Keratinocyte (primary cell): ENCODE results near the gene HAUS8. TPM values are rescaled to one million over a fixed set of nuclear protein-coding genes. Genes with fewer than 3 reads are reported as not detected.

Experiments
- DNase-seq: peaks from one replicate; pipeline ENCODE4 v3.0.0-alpha.2; 2011; ENCODE audit warnings: low read depth, missing footprints, low spot score
- FAIRE-seq: peaks from 2 replicates; lab custom pipeline; 2011; peaks lifted over from hg19 to GRCh38; lab: Jason Lieb, UNC
- H2AFZ ChIP-seq: 2 replicates; pipeline ENCODE4 v1.6.0; 2012; ENCODE audit warnings: low read length, control low read depth, inconsistent platforms; ENCODE audit not compliant: control insufficient read depth
- H3K27ac ChIP-seq: 2 replicates; pipeline ENCODE4 v1.5.1; 2011; ENCODE audit warnings: low read length; ENCODE audit not compliant: control insufficient read depth, insufficient read depth
- H3K27me3 ChIP-seq: 3 replicates; pipeline ENCODE4 v1.6.0; 2011; ENCODE audit warnings: low read length; ENCODE audit not compliant: control insufficient read depth, insufficient read depth; ENCODE audit errors: extremely low read depth
- H3K36me3 ChIP-seq, 2 experiments: 2 replicates in 1 of 2; 3 replicates in 1 of 2; pipeline ENCODE4 v1.5.1; 2011; ENCODE audit warnings: low read length in 2 of 2, mild to moderate bottlenecking in 1 of 2; ENCODE audit not compliant: control insufficient read depth in 2 of 2, insufficient read depth in 2 of 2; ENCODE audit errors: extremely low read depth in 1 of 2
- H3K4me1 ChIP-seq: 3 replicates; pipeline ENCODE4 v1.5.1; 2011; ENCODE audit warnings: low read length; ENCODE audit not compliant: control insufficient read depth, insufficient read depth; ENCODE audit errors: extremely low read depth
- H3K4me2 ChIP-seq: 3 replicates; pipeline ENCODE4 v1.6.0; 2011; ENCODE audit warnings: low read depth, low read length; ENCODE audit not compliant: control insufficient read depth, insufficient read depth; ENCODE audit errors: extremely low read depth
- H3K4me3 ChIP-seq, 3 experiments: fragments of 200-600 bp in 1 of 3; sonication (generic) in 1 of 3; 2 replicates in 2 of 3; 3 replicates in 1 of 3; pipeline ENCODE4 v1.5.1; 2011 to 2016; ENCODE audit warnings: low read length in 3 of 3, mild to moderate bottlenecking in 3 of 3, control low read depth in 2 of 3, inconsistent platforms in 1 of 3, low read depth in 1 of 3, mixed read lengths in 1 of 3, mixed run types in 1 of 3, moderate library complexity in 1 of 3; ENCODE audit not compliant: control insufficient read depth in 2 of 3, insufficient read depth in 2 of 3; ENCODE audit errors: extremely low read depth in 1 of 3
- H3K79me2 ChIP-seq: 2 replicates; pipeline ENCODE4 v1.6.0; 2012; ENCODE audit warnings: low read length; ENCODE audit not compliant: control insufficient read depth, insufficient read depth
- H3K9ac ChIP-seq: 3 replicates; pipeline ENCODE4 v1.6.0; 2011; ENCODE audit warnings: low read length; ENCODE audit not compliant: control insufficient read depth, insufficient read depth; ENCODE audit errors: extremely low read depth
- H3K9me1 ChIP-seq: 3 replicates; pipeline ENCODE4 v1.6.0; 2011; ENCODE audit warnings: low read length; ENCODE audit not compliant: control insufficient read depth, insufficient read depth; ENCODE audit errors: extremely low read depth
- H3K9me3 ChIP-seq: 2 replicates; pipeline ENCODE4 v1.5.1; 2012; ENCODE audit warnings: low read depth, low read length; ENCODE audit not compliant: control insufficient read depth
- H4K20me1 ChIP-seq: 3 replicates; pipeline ENCODE4 v1.6.0; 2011; ENCODE audit warnings: low read length; ENCODE audit not compliant: control insufficient read depth, insufficient read depth; ENCODE audit errors: extremely low read depth
- CTCF ChIP-seq, 3 experiments: IDR thresholded peaks in 1 of 3; conservative IDR thresholded peaks in 1 of 3; optimal IDR thresholded peaks in 1 of 3; 2 replicates in 2 of 3; 3 replicates in 1 of 3; pipeline versions ENCODE3 to v1.5.1; 2011; ENCODE audit warnings: low read length in 3 of 3, mild to moderate bottlenecking in 3 of 3, moderate library complexity in 2 of 3, control low read depth in 1 of 3, inconsistent platforms in 1 of 3; ENCODE audit not compliant: insufficient read depth in 2 of 3; ENCODE audit errors: extremely low read depth in 1 of 3
- EZH2 ChIP-seq: IDR thresholded peaks from one replicate; pipeline ENCODE4 v1.6.1; 2012; ENCODE audit warnings: inconsistent platforms, mild to moderate bottlenecking, low read length, moderate library complexity
- dilution Hi-C: fragments of 300-500 bp; cut with MboI; formaldehyde crosslinking; loops from one replicate; pipeline ENCODE4 v1.7.0; 2020; ENCODE audit warnings: low sequenced_read_pairs; ENCODE audit not compliant: extremely low pct_ligation_motif_present
- polyA plus RNA-seq, 5 experiments: library from polyadenylated mRNA; depleted of rRNA in 3 of 5; stranded (reverse) in 3 of 5; stranded (forward) in 1 of 5; unstranded in 1 of 5; fragments of >200 nt; gene quantifications; 1 replicate in 1 of 5; 2 replicates in 3 of 5; 3 replicates in 1 of 5; pipeline versions ENCODE4 v1.2.1 to v1.2.3, GENCODE V29; 2011 to 2012; ENCODE audit warnings: missing spikeins in 2 of 5, low read depth in 1 of 5, low replicate concordance in 1 of 5

The HAUS8 gene
- polyA plus RNA-seq, 1 donor (not counting 4 experiments of a cell fraction or from before 2014, with no cell fraction given), result 8.1 TPM

GRCh38 chr19:17054746-17055145 is 20.5 kb downstream of the HAUS8 start:
- H3K9me3 ChIP-seq, result peaks cover 7% of the 10 kb centered on the region
- no peaks in the 10 kb centered on the region for H3K27me3 ChIP-seq
- no peak overlapping the region for H3K9ac ChIP-seq
- peaks cover 3% of the 10 kb centered on the region for H3K4me1 ChIP-seq
- no peak overlapping the region for H3K4me2 ChIP-seq
- FAIRE-seq, result no peak
- no peak for DNase-seq
- H3K36me3 ChIP-seq, result peaks cover 3 to 27% of the 10 kb centered on the region in 2 experiments
- no peaks in the 10 kb centered on the region for H4K20me1 ChIP-seq
- no peaks in the 10 kb centered on the region for H3K9me1 ChIP-seq
- H2AFZ ChIP-seq, result no peak overlapping the region
- no peak overlapping the region for H3K27ac ChIP-seq
- TF ChIP-seq CTCF (optimal IDR thresholded peaks at IDR 0.05 in 1 of 3, IDR thresholded peaks at IDR 0.05 in 1 of 3, conservative IDR thresholded peaks at IDR 0.05 in 1 of 3; ENCODE audit: extremely low read depth in 1 of 3, insufficient read depth in 2 of 3, low read length in 3 of 3), result no peak
- TF ChIP-seq EZH2, result no peak
- dilution Hi-C loops, result no loop called here
- H3K4me3 ChIP-seq, result no peak overlapping the region
- no peaks in the 10 kb centered on the region for H3K79me2 ChIP-seq

DNA sequence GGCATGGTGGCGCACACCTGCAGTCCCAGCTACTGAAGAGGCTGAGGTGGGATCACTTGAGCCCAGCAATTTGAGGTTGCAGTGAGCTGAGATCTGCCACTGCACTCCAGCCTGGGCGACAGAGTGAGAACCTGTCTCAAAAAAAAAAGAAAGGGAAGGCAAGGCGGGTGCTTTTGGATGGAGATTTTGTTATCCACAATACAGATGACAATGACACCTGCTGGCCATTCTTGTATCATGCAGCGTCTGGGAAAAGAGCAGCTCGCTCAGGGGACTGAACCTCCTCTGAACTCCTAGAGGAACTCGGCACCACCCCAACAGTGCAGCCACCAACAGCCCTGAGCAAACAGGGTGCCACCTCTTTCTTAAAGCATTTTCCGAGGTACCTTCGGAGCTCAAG is 22.8 kb downstream of the HAUS8 start:
- Histone ChIP-seq H3K27me3 (no peaks in the 10 kb centered on the region), H3K9ac (no peak overlapping the region), H3K27ac (no peak overlapping the region), H3K36me3 (peaks cover 2 to 12% of the 10 kb centered on the region in 2 experiments), H2AFZ (no peak overlapping the region), H3K4me3 (no peak overlapping the region), H3K9me3 (no peaks in the 10 kb centered on the region), H3K4me1 (peaks cover 7% of the 10 kb centered on the region), H4K20me1 (no peaks in the 10 kb centered on the region), H3K4me2 (no peak overlapping the region), H3K79me2 (no peaks in the 10 kb centered on the region), H3K9me1 (no peaks in the 10 kb centered on the region)
- TF ChIP-seq CTCF (optimal IDR thresholded peaks at IDR 0.05 in 1 of 3, IDR thresholded peaks at IDR 0.05 in 1 of 3, conservative IDR thresholded peaks at IDR 0.05 in 1 of 3; ENCODE audit: extremely low read depth in 1 of 3, insufficient read depth in 2 of 3, low read length in 3 of 3) (peak; percentile 52 to 67 (median 63)), EZH2 (no peak)
- DNase-seq (no peak), FAIRE-seq (no peak)
- dilution Hi-C loops, result no loop called here
